Gastrocnemius medialis (tissue), 4 donors: ENCODE results near the gene EAPP. TPM values are rescaled to one million over a fixed set of nuclear protein-coding genes. Genes with fewer than 3 reads are reported as not detected.

ENCODE experiments used
- ATAC-seq, 2 donors: fragments of 150-250 bp; one replicate each; pipeline ENCODE4 v1.9.1; 2016
- DNase-seq, 2 donors: peaks; one replicate each; pipeline ENCODE4 v3.0.0-alpha.2; 2019
- H3K27ac ChIP-seq, 4 donors: fragments of 200-600 bp; sonication (generic); 1 replicate in 1 of 4; 2 replicates in 3 of 4; pipeline ENCODE4 v1.5.1; 2016 to 2018; ENCODE audit warnings: mild to moderate bottlenecking in 2 of 4, moderate library complexity in 1 of 4
- H3K27me3 ChIP-seq, 3 donors: fragments of 200-600 bp; sonication (generic) in 2 of 3; 1 replicate in 1 of 3; 2 replicates in 2 of 3; pipeline versions ENCODE4 v1.5.1 to v1.6.0; 2016 to 2019; ENCODE audit warnings: mild to moderate bottlenecking in 1 of 3, moderate library complexity in 1 of 3
- H3K36me3 ChIP-seq, 2 donors: fragments of 200-600 bp; sonication (generic) in 1 of 2; one replicate each; pipeline ENCODE4 v1.5.1; 2017 to 2018
- H3K4me1 ChIP-seq, 2 donors: fragments of 200-600 bp; sonication (generic) in 1 of 2; one replicate each; pipeline ENCODE4 v1.5.1; 2016 to 2017; ENCODE audit warnings: mild to moderate bottlenecking in 2 of 2
- H3K4me3 ChIP-seq, 4 donors: fragments of 200-600 bp; sonication (generic) in 3 of 4; 1 replicate in 1 of 4; 2 replicates in 3 of 4; pipeline ENCODE4 v1.5.1; 2016 to 2019; ENCODE audit warnings: mild to moderate bottlenecking in 2 of 4
- H3K9me3 ChIP-seq, 3 donors: fragments of 200-600 bp; sonication (generic) in 2 of 3; 1 replicate in 1 of 3; 2 replicates in 2 of 3; pipeline ENCODE4 v1.5.1; 2016 to 2019
- CTCF ChIP-seq, 5 experiments: fragments of 450-650 bp in 3 of 5; fragments of 200-600 bp in 2 of 5; sonication (generic) in 2 of 5; IDR thresholded peaks in 4 of 5; conservative IDR thresholded peaks in 1 of 5; 1 replicate in 4 of 5; 2 replicates in 1 of 5; pipeline ENCODE4 v1.5.1; 2016 to 2019; ENCODE audit warnings: antibody characterized with exemption in 5 of 5, mild to moderate bottlenecking in 3 of 5, moderate library complexity in 3 of 5
- POLR2A ChIP-seq, 2 donors: fragments of 450-650 bp; IDR thresholded peaks; one replicate each; pipeline ENCODE4 v1.6.1; 2017; ENCODE audit warnings: antibody characterized with exemption in 2 of 2, mild to moderate bottlenecking in 2 of 2, moderate library complexity in 2 of 2
- in situ Hi-C, 4 donors: fragments of 200-750 bp; cut with MboI; loops; one replicate each; pipeline versions ENCODE4 v1.15.0 to v1.8.0; 2017; ENCODE audit warnings: low sequenced_read_pairs in 4 of 4
- intact Hi-C: fragments of 100-400 bp; cut with DNase I; formaldehyde crosslinking; loops from one replicate; pipeline ENCODE4 v1.15.1; 2023; ENCODE audit warnings: low total_unique reads
- total RNA-seq, 4 donors: library from RNA; depleted of rRNA; stranded (reverse); fragments of >200 nt; gene quantifications; one replicate each; pipeline versions ENCODE4 v1.1.0 to v1.2.3, GENCODE V29; 2016

The EAPP gene
- 10 to 100 TPM; 25.6 to 35.7 (median 28.0) TPM for total RNA-seq

- peak; percentile 99 for DNase-seq
- ATAC-seq = peak; percentile 96 to 98
- TF ChIP-seq CTCF (IDR thresholded peaks at IDR 0.05 in 4 of 5, conservative IDR thresholded peaks at IDR 0.05 in 1 of 5) = peak in 2 of 5 experiments; percentile 26 to 28
- peak; percentile 90 to 96 for TF ChIP-seq POLR2A (IDR thresholded peaks at IDR 0.05)
- H3K27me3 ChIP-seq = no peaks in the 10 kb centered on the region
- H3K36me3 ChIP-seq = peaks cover 0 to 27% of the 10 kb centered on the region in 2 donors
- no peaks in the 10 kb centered on the region for H3K9me3 ChIP-seq
- peak within 1 kb of the TSS; percentile 74 to 98 (median 96) for H3K4me3 ChIP-seq
- intact Hi-C loops (loop anchor here (5.0 kb wide), 4 partner anchors 42 to 173 kb away; partner anchors contain the start of genes CFL2, SNX6 and SPTSSA), in situ Hi-C loops (no loop called here)
- peaks cover 18 to 19% of the 10 kb centered on the region in 2 donors for H3K4me1 ChIP-seq
- H3K27ac ChIP-seq = peak within 1 kb of the TSS; percentile 92 to 98 (median 97)
Measured at GRCh38 chr14:34539407-34540180, at the start of gene EAPP. EAPP (minus strand) TSS chr14:34539701; CDS start chr14:34539628, 73 bp downstream.

DNA sequence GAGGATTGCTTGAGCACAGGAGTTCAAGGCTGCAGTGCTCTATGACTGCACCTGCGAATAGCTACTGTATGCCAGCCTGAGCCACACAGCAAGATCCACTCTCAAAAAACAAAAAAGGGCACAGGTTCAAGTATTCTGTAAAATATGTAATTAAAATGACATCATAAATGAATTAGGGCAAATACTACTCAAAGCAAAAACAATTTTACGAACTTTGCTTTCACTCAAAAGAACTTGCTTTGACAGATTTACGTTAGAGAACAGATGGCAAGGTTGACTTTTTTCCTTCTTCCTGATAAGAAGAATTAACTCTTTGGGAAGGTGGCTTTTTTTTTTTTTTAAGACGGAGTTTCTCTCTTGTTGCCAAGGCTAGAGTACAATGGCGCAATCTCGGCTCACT is 44.0 kb upstream of the EAPP start:
- Histone ChIP-seq H3K27me3 (no peaks in the 10 kb centered on the region), H3K4me3 (no peak overlapping the region), H3K9me3 (no peaks in the 10 kb centered on the region), H3K36me3 (peaks cover 6 to 72% of the 10 kb centered on the region in 2 donors), H3K4me1 (no peaks in the 10 kb centered on the region), H3K27ac (no peak overlapping the region)
- TF ChIP-seq CTCF (IDR thresholded peaks at IDR 0.05 in 4 of 5, conservative IDR thresholded peaks at IDR 0.05 in 1 of 5) (no peak), POLR2A (IDR thresholded peaks at IDR 0.05) (no peak)
- in situ Hi-C loops (no loop called here), intact Hi-C loops (no loop called here)
- ATAC-seq (no peak), DNase-seq (no peak)

GRCh38 chr14:34582117-34582680 is 42.7 kb upstream of the EAPP start:
- intact Hi-C loops (no loop called here), in situ Hi-C loops (no loop called here)
- TF ChIP-seq CTCF (IDR thresholded peaks at IDR 0.05 in 4 of 5, conservative IDR thresholded peaks at IDR 0.05 in 1 of 5) = no peak
- TF ChIP-seq POLR2A (IDR thresholded peaks at IDR 0.05) = no peak
- no peaks in the 10 kb centered on the region for H3K27me3 ChIP-seq
- no peaks in the 10 kb centered on the region for H3K4me1 ChIP-seq
- no peak overlapping the region for H3K27ac ChIP-seq
- no peaks in the 10 kb centered on the region for H3K9me3 ChIP-seq
- no peak overlapping the region for H3K4me3 ChIP-seq
- ATAC-seq (no peak), DNase-seq (no peak)
- H3K36me3 ChIP-seq = peaks cover 6 to 84% of the 10 kb centered on the region in 2 donors

- no peak for TF ChIP-seq POLR2A (IDR thresholded peaks at IDR 0.05)
- TF ChIP-seq CTCF (IDR thresholded peaks at IDR 0.05 in 4 of 5, conservative IDR thresholded peaks at IDR 0.05 in 1 of 5) = no peak
- in situ Hi-C loops = no loop called here
- DNase-seq = no peak
- peaks cover 6 to 79% of the 10 kb centered on the region in 2 donors for H3K36me3 ChIP-seq
- H3K4me3 ChIP-seq = no peak overlapping the region
- intact Hi-C loops = no loop called here
- no peak overlapping the region for H3K27ac ChIP-seq
- no peaks in the 10 kb centered on the region for H3K27me3 ChIP-seq
- H3K4me1 ChIP-seq = no peaks in the 10 kb centered on the region
- no peaks in the 10 kb centered on the region for H3K9me3 ChIP-seq
- ATAC-seq = no peak
Measured at GRCh38 chr14:34580381-34580780, 40.9 kb upstream of the EAPP start.
